SU-DHL-6 (cell line): ENCODE measurements around the gene ETFRF1.

Source experiments
- H2AFZ ChIP-seq: fragments of 200-600 bp; sonication (generic); 2 replicates; pipeline ENCODE4 v1.6.1; 2014; ENCODE audit warnings: low read depth, mild to moderate bottlenecking, moderate library complexity, mixed read lengths, antibody characterized with exemption, low read length; ENCODE audit not compliant: severe bottlenecking
- H3F3A ChIP-seq: fragments of 200-600 bp; shearing (Covaris generic); 2 replicates; pipeline ENCODE4 v1.6.0; 2016; ENCODE audit warnings: antibody characterized with exemption, mild to moderate bottlenecking; ENCODE audit not compliant: insufficient read depth
- H3K27ac ChIP-seq: fragments of 200-600 bp; sonication (generic); 2 replicates; pipeline ENCODE4 v1.5.1; 2016; ENCODE audit warnings: low read depth, mild to moderate bottlenecking, low read length, moderate library complexity, mixed read lengths
- H3K27me3 ChIP-seq: fragments of 200-600 bp; sonication (generic), shearing (Covaris generic); 2 replicates; pipeline ENCODE4 v1.6.0; 2014; ENCODE audit warnings: mild to moderate bottlenecking, low read length
- H3K36me3 ChIP-seq: fragments of 200-600 bp; sonication (generic); 2 replicates; pipeline ENCODE4 v1.6.1; 2014; ENCODE audit warnings: mild to moderate bottlenecking, low read length, mixed read lengths
- H3K4me2 ChIP-seq: fragments of 300-600, 200-600 bp; shearing (Covaris generic), sonication (generic); 2 replicates; pipeline ENCODE4 v1.6.0; 2014; ENCODE audit warnings: low read length, low read depth, mild to moderate bottlenecking; ENCODE audit not compliant: poor library complexity, severe bottlenecking
- H3K4me3 ChIP-seq: fragments of 200-600 bp; sonication (generic); 2 replicates; pipeline ENCODE4 v1.5.1; 2014; ENCODE audit warnings: antibody characterized with exemption, low read length, mild to moderate bottlenecking, mixed read lengths; ENCODE audit not compliant: insufficient read depth, poor library complexity, severe bottlenecking
- H3K79me2 ChIP-seq: fragments of 200-600 bp; sonication (generic); 2 replicates; pipeline ENCODE4 v1.6.1; 2014; ENCODE audit warnings: mild to moderate bottlenecking, low read length, moderate library complexity; ENCODE audit not compliant: insufficient read depth
- H3K9ac ChIP-seq: fragments of 200-600 bp; sonication (generic); 2 replicates; pipeline ENCODE4 v1.7.0; 2014; ENCODE audit warnings: mild to moderate bottlenecking, low read length
- H3K9me2 ChIP-seq: fragments of 200-600 bp; sonication (generic); replicated peaks from 2 replicates; pipeline ENCODE4 v1.6.1; 2014; ENCODE audit warnings: low read length; ENCODE audit not compliant: insufficient read depth
- H3K9me3 ChIP-seq: fragments of 200-600 bp; sonication (generic); 2 replicates; pipeline ENCODE4 v1.6.1; 2014; ENCODE audit warnings: low read length, mixed read lengths; ENCODE audit not compliant: insufficient read depth
- H4K20me1 ChIP-seq: fragments of 200-600 bp; sonication (generic); 2 replicates; pipeline ENCODE4 v1.6.1; 2014; ENCODE audit warnings: low read depth, mild to moderate bottlenecking, antibody characterized with exemption, low read length, moderate library complexity, mixed read lengths
- CTCF ChIP-seq: fragments of 200-600 bp; sonication (generic); IDR thresholded peaks from one replicate; pipeline ENCODE4 v1.5.1; 2017; ENCODE audit warnings: antibody characterized with exemption, mild to moderate bottlenecking, low read length, moderate library complexity; ENCODE audit not compliant: insufficient read depth, poor library complexity, severe bottlenecking
- EZH2phosphoT487 ChIP-seq: fragments of 200-600 bp; sonication (generic), shearing (Covaris generic); conservative IDR thresholded peaks from 2 replicates; pipeline ENCODE4 v1.6.1; 2018; ENCODE audit warnings: mild to moderate bottlenecking, antibody characterized with exemption, low read length, moderate library complexity, mixed read lengths

Gene ETFRF1

GRCh38 chr12:25186038-25186787 is 8.8 kb upstream of the ETFRF1 start:
- Histone ChIP-seq H4K20me1 (no peaks in the 10 kb centered on the region), H3K9ac (no peak overlapping the region), H3K27ac (no peak overlapping the region), H3K36me3 (no peaks in the 10 kb centered on the region), H3K4me2 (no peak overlapping the region), H3K79me2 (no peaks in the 10 kb centered on the region), H3F3A (no peaks in the 10 kb centered on the region), H3K9me3 (no peaks in the 10 kb centered on the region), H3K4me3 (no peak overlapping the region), H2AFZ (no peak overlapping the region), H3K27me3 (no peaks in the 10 kb centered on the region), H3K9me2 (no peaks in the 10 kb centered on the region)
- no peak for TF ChIP-seq EZH2phosphoT487
- TF ChIP-seq CTCF: no peak

GRCh38 chr12:25186788-25187402 is 8.1 kb upstream of the ETFRF1 start:
- Histone ChIP-seq H3K27ac (no peak overlapping the region), H3K4me2 (no peak overlapping the region)
- no peak for TF ChIP-seq CTCF
- no peak for TF ChIP-seq EZH2phosphoT487

GRCh38 chr12:25187781-25188180 is 7.3 kb upstream of the ETFRF1 start:
- Histone ChIP-seq H3K27ac (no peak overlapping the region), H3K27me3 (no peaks in the 10 kb centered on the region)

More at GRCh38 chr12:25186788-25187402, 8.1 kb upstream of the ETFRF1 start:
- Histone ChIP-seq H3K79me2 (no peaks in the 10 kb centered on the region), H3K9me2 (no peaks in the 10 kb centered on the region), H3K9ac (no peak overlapping the region), H3K36me3 (no peaks in the 10 kb centered on the region), H3K4me3 (no peak overlapping the region), H4K20me1 (no peaks in the 10 kb centered on the region), H2AFZ (no peak overlapping the region), H3K27me3 (no peaks in the 10 kb centered on the region), H3F3A (no peaks in the 10 kb centered on the region), H3K9me3 (no peaks in the 10 kb centered on the region)

More at GRCh38 chr12:25187781-25188180, 7.3 kb upstream of the ETFRF1 start:
- H2AFZ ChIP-seq: no peak overlapping the region
- no peaks in the 10 kb centered on the region for H3K36me3 ChIP-seq
- no peaks in the 10 kb centered on the region for H3F3A ChIP-seq
- TF ChIP-seq CTCF (no peak), EZH2phosphoT487 (no peak)
- H3K4me2 ChIP-seq: no peak overlapping the region
- H3K4me3 ChIP-seq: no peak overlapping the region
- H3K9ac ChIP-seq: no peak overlapping the region
- no peaks in the 10 kb centered on the region for H3K9me3 ChIP-seq
- H3K9me2 ChIP-seq: no peaks in the 10 kb centered on the region
- H4K20me1 ChIP-seq: no peaks in the 10 kb centered on the region
- H3K79me2 ChIP-seq: no peaks in the 10 kb centered on the region
